Mucosa of descending colon (tissue), 3 donors: ENCODE measurements around the gene ELF2. TPM values are rescaled to one million over a fixed set of nuclear protein-coding genes. Genes with fewer than 3 reads are reported as not detected.
"Not testable (repeated sequence)": the region's sequence is repeated elsewhere in the genome, so short reads cannot be mapped to it uniquely, and the experiment has no call there.

Experiments used
- ATAC-seq: fragments of 200-7000 bp; cut with Tn5 transposase; one replicate; pipeline ENCODE4 v1.9.1; 2020; ENCODE audit warnings: mild to moderate bottlenecking, moderate library complexity
- DNase-seq, 3 donors: peaks; one replicate each; pipeline ENCODE4 v3.0.0-alpha.2; 2020
- H3K36me3 ChIP-seq: fragments of 200-600 bp; one replicate; pipeline ENCODE4 v1.8.0; 2021; ENCODE audit warnings: low read depth, mild to moderate bottlenecking
- H3K4me1 ChIP-seq: fragments of 200-600 bp; one replicate; pipeline ENCODE4 v1.8.0; 2021; ENCODE audit warnings: low read depth, mild to moderate bottlenecking
- H3K4me3 ChIP-seq: fragments of 200-600 bp; one replicate; pipeline ENCODE4 v1.8.0; 2021; ENCODE audit warnings: mild to moderate bottlenecking
- H3K9me3 ChIP-seq: fragments of 200-600 bp; one replicate; pipeline ENCODE4 v1.8.0; 2021; ENCODE audit warnings: mild to moderate bottlenecking
- intact Hi-C, 2 donors: fragments of 100-400 bp; cut with DNase I in 1 of 2; cut with micrococcal nuclease in 1 of 2; formaldehyde crosslinking; loops; one replicate each; pipeline versions ENCODE4 v1.11.0 to v1.11.1; 2022; cut with DNase I, micrococcal nuclease
- total RNA-seq, 3 donors: library from RNA; stranded (reverse); fragmentation: NEBNext Ultra II Directional in 2 of 3; extraction: Animal tissue kit (Norgen Biotek cat#: 25700) in 2 of 3; gene quantifications; one replicate each; pipeline versions ENCODE4 v1.2.1 to v1.2.4, GENCODE V29; 2021 to 2023
- TF ChIP-seq, protein P1 (sequence below): fragments of 200-600 bp; IDR thresholded peaks from one replicate; pipeline ENCODE4 v1.8.0; 2022; ENCODE audit warnings: antibody characterized with exemption, mild to moderate bottlenecking
- donor health status: DM: no; HTN: no; CAD: no; lungs with moderate emphysema.
- donor health status: DM: no; HTN: no; CAD: no.
- donor health status: DM: no; HTN: yes; CAD: no.

ELF2 gene
- total RNA-seq, 3 donors from 2014 or later: 34.9 to 67.2 (median 51.9) TPM

DNA sequence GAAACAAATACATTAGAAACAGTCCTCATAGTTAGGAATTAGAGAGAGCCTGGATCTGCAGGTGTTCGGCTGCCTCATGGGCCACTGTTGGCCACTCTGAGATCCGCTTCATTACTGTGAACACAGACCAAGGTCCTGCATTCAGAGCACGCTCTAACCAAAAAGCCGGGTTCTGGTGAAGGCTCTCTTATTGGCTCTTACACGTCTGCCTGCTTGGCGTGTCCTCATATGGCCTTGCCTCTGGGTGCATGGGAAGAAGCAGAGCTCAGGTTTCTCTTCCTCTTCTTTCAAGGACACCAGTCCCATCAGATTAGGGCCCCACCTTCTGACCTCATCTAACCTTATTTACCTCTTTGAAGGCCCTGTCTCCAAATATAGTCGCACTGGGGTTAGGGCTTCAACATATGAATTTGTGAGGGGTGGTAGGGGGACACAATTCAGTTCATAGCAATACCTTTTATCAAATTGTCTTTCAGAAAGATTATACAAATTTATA lies 37.1 kb upstream of the ELF2 start:
- intact Hi-C loops: no loop called here
- TF ChIP-seq, protein P1, sequence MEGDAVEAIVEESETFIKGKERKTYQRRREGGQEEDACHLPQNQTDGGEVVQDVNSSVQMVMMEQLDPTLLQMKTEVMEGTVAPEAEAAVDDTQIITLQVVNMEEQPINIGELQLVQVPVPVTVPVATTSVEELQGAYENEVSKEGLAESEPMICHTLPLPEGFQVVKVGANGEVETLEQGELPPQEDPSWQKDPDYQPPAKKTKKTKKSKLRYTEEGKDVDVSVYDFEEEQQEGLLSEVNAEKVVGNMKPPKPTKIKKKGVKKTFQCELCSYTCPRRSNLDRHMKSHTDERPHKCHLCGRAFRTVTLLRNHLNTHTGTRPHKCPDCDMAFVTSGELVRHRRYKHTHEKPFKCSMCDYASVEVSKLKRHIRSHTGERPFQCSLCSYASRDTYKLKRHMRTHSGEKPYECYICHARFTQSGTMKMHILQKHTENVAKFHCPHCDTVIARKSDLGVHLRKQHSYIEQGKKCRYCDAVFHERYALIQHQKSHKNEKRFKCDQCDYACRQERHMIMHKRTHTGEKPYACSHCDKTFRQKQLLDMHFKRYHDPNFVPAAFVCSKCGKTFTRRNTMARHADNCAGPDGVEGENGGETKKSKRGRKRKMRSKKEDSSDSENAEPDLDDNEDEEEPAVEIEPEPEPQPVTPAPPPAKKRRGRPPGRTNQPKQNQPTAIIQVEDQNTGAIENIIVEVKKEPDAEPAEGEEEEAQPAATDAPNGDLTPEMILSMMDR: no peak
- H3K4me1 ChIP-seq: no peaks in the 10 kb centered on the region
- H3K36me3 ChIP-seq: no peaks in the 10 kb centered on the region
- ATAC-seq (peak; percentile 76), DNase-seq (peak in 2 of 3 donors; percentile 28 to 30)
- H3K4me3 ChIP-seq: no peak overlapping the region
- H3K9me3 ChIP-seq: no peaks in the 10 kb centered on the region

DNA sequence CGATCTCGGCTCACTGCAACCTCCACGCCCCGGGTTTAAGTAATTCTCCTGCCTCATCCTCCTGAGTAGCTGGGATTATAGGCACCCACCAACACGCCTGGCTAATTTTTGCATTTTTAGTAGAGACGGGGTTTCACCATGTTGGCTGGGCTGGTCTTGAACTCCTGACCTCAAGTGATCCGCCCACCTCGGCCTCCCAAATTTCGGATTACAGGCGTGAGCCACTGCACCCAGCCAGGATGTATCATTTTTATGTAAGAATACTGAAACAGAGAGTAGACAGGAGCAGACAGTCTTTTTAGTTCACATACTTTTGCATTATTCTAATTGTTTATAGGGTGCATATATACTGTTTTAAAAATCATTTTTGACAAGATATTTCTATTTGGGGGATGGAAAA lies 36.6 kb upstream of the ELF2 start:
- intact Hi-C loops, H3K4me3 ChIP-seq, ATAC-seq, DNase-seq, H3K9me3 ChIP-seq, H3K4me1 ChIP-seq, H3K36me3 ChIP-seq: not testable (repeated sequence)

DNA sequence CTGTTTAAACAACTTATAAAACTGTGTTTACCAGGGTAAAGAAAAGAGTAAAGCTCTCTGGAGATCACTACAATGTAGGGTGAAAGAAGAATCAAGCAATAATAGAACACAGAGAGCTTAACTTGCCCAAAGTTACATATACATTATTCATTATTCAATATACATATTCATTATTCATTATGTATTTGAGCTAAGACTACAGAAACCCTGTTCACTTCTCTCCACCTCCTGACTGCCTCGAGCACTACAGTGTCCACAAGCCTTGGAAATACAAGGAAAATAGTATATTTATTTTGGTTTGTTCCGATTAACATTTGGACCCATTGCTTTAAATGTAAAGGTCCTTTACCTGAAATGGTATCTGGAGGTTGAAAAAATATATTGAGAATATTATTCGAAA lies 35.9 kb upstream of the ELF2 start:
- Histone ChIP-seq H3K9me3 (no peaks in the 10 kb centered on the region), H3K36me3 (no peaks in the 10 kb centered on the region), H3K4me1 (no peaks in the 10 kb centered on the region), H3K4me3 (no peak overlapping the region)
- intact Hi-C loops: no loop called here
- DNase-seq (no peak), ATAC-seq (no peak)
- TF ChIP-seq, protein P1: no peak

DNA sequence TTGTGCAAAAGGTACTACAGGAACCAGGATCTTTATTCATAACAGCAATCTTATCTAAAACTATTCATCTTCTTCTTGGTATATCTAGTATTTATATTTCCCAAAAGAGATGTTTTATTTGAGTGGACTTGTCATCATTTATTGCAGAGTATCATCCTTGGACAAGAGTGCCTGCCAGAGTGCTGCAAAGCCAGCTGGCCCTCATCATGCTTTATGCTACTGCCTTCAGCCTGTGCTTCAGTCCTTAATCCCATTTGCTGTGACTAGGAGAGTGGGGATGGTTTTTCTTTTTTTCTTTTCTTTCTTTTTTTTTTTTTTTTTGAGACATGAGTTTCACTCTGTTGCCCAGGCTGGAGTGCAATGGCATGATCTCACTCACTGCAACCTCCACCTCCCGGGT lies 33.5 kb upstream of the ELF2 start:
- H3K36me3 ChIP-seq: no peaks in the 10 kb centered on the region
- TF ChIP-seq, protein P1: no peak
- no peaks in the 10 kb centered on the region for H3K4me1 ChIP-seq
- no peak overlapping the region for H3K4me3 ChIP-seq
- DNase-seq (peak in 1 of 3 donors; percentile 10), ATAC-seq (no peak)
- intact Hi-C loops: no loop called here
- no peaks in the 10 kb centered on the region for H3K9me3 ChIP-seq

DNA sequence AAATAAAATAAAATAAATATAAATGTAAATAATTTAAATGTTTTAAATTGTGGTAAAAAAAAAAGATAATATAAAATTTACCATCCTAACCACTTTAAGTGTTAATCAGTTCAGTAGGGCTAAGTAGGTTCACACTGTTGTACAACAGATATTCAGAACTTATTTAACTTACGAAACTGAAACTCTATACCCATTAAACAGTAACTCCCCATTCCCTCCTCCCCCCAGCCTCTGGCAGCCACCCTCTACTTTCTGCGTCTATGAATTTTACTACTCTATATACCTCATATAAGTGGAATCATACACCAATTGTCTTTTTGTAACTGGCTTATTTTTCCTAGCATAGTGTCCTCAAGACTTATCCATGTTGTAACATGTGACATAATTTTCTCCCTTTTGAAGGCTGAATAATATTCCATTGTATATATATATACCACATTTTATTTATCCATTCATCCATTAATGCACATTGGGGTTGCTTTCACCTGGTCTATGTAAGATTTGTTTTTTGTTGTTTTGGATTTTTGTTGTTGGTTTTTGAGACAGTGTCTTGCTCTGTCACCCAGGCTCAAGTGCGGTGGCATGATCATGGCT lies 32.5 kb upstream of the ELF2 start:
- DNase-seq: no peak
- intact Hi-C loops: no loop called here
- Histone ChIP-seq H3K9me3 (no peaks in the 10 kb centered on the region), H3K36me3 (no peaks in the 10 kb centered on the region), H3K4me3 (no peak overlapping the region), H3K4me1 (no peaks in the 10 kb centered on the region)
- TF ChIP-seq, protein P1: no peak
- no peak for ATAC-seq

DNA sequence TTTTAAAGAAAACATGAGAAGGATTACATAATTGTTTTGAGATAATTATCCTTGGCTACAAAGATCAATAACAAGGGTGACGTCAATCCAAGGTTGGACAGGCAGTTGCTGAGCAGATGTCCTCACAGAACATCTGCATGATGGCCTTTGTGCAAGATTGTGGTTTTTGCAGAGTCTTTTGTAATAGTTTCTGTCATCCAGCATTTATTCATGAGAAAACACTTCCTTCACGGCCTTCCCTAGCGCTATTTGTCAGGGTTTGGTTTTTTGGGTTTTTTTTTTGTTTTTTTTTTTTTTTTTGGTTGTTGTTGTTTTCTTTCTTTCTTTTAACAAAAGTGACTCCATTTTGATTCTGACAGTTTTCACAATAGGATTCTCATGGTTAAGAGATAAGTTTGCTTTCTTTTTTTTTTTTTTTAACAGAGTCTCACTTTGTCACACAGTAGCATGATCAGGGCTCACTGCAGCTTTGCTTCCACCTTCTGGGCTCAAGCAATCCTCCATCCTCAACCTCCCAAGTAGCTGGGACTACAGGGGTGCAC lies 31.5 kb upstream of the ELF2 start:
- DNase-seq (no peak), ATAC-seq (peak; percentile 57)
- Histone ChIP-seq H3K9me3 (no peaks in the 10 kb centered on the region), H3K4me1 (no peaks in the 10 kb centered on the region), H3K4me3 (no peak overlapping the region), H3K36me3 (no peaks in the 10 kb centered on the region)
- TF ChIP-seq, protein P1: no peak
- intact Hi-C loops: no loop called here
